Stimulated activated naive CD8-positive, alpha-beta T cell treated with anti-CD3 and anti-CD28 coated beads, Interleukin-15, amount 100 ng/mL, for 72 hours (primary cell): Measurements from ENCODE around the gene BICDL1.
"Not testable (repeated sequence)": the region's sequence is repeated elsewhere in the genome, so short reads cannot be mapped to it uniquely, and the experiment has no call there.

ENCODE experiments used
- ATAC-seq: fragments of 150-1000 bp; cut with Tn5 transposase; 2 replicates; pipeline ENCODE4 v1.10.0; 2021; ENCODE audit warnings: mild to moderate bottlenecking, moderate library complexity
- DNase-seq, 2 donors: peaks; one replicate each; pipeline ENCODE4 v3.0.0; 2021 to 2022
- H3K27ac Mint-ChIP-seq, 2 donors: one replicate each; pipeline ENCODE4 v1.8.0; 2022; ENCODE audit warnings: mild to moderate bottlenecking in 2 of 2, mixed read lengths in 2 of 2, moderate library complexity in 2 of 2
- H3K27me3 Mint-ChIP-seq: one replicate; pipeline ENCODE4 v1.8.0; 2022; ENCODE audit warnings: mixed read lengths
- H3K4me1 Mint-ChIP-seq: one replicate; pipeline ENCODE4 v1.8.0; 2022; ENCODE audit warnings: mild to moderate bottlenecking, mixed read lengths
- H3K4me3 Mint-ChIP-seq, 2 donors: one replicate each; pipeline ENCODE4 v1.8.0; 2022; ENCODE audit warnings: mild to moderate bottlenecking in 2 of 2, mixed read lengths in 2 of 2, moderate library complexity in 1 of 2
- H3K9me3 Mint-ChIP-seq, 2 donors: one replicate each; pipeline ENCODE4 v1.8.0; 2022; ENCODE audit warnings: mixed read lengths in 2 of 2

Gene BICDL1

DNA sequence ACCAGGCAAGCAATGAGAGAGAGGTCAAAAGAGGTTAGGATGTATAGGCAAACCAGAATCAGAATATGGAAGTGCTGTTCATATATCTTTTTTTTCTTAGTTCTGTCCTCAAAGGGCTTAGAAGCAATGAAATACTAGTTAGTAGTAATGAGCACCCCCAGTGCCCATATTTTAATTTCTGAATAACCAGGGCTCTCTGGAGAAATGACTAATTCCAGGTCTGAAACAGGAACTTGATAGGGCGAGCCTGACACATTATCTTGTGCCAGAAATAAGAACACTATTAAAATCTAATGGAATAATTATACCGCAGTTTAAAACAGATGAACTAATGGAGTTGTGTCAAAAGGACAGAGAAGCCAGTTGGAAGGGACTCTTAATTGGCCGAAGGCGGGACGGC is 30.9 kb downstream of the BICDL1 start:
- DNase-seq (no peak), ATAC-seq (no peak)
- no peak overlapping the region for H3K4me3 Mint-ChIP-seq
- H3K9me3 Mint-ChIP-seq: peaks cover 0 to 5% of the 10 kb centered on the region in 2 donors
- H3K27ac Mint-ChIP-seq: no peak overlapping the region
- peaks cover 45% of the 10 kb centered on the region for H3K4me1 Mint-ChIP-seq
- no peaks in the 10 kb centered on the region for H3K27me3 Mint-ChIP-seq

DNA sequence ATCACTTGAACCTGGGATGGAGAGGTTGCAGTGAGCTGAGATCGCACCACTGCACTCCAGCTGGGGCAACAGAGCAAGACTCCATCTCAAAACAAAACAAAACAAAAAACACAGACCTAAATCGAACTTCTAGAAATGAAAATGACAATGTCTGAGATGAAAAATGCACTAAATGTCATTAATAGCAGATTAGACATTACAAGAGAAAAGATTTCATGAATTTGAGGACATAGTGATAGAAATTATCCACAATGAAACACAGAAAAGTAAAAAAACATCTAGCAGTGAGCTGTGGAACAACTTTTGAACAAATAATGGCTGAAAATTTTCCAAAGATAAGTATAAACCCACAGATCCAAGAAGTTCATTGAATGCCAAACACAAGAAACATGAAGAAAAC is 35.2 kb downstream of the BICDL1 start:
- no peak for DNase-seq
- no peaks in the 10 kb centered on the region for H3K9me3 Mint-ChIP-seq
- ATAC-seq: no peak
- no peak overlapping the region for H3K4me3 Mint-ChIP-seq
- no peak overlapping the region for H3K27ac Mint-ChIP-seq
- peaks cover 7% of the 10 kb centered on the region for H3K4me1 Mint-ChIP-seq
- no peaks in the 10 kb centered on the region for H3K27me3 Mint-ChIP-seq

DNA sequence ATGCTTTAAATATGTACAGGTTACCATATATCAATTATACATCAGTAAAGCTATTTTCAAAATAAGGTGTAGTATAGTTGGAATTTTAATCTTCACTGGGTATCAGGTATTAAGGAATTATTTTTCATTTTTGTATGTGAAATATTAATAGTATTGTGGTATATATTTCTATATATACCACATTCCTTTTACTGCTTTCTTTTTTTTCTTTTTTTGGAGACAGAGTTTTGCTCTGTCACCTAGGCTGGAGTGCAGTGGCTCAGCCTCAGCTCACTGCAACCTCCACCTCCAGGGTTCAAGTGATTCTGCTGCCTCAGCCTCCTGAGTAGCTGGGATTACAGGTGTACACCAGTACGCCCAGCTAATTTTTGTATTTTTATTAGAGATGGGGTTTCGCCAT is 36.6 kb downstream of the BICDL1 start:
- no peak for DNase-seq
- H3K9me3 Mint-ChIP-seq: no peaks in the 10 kb centered on the region
- no peak for ATAC-seq
- no peak overlapping the region for H3K27ac Mint-ChIP-seq
- peaks cover under 1% of the 10 kb centered on the region for H3K4me1 Mint-ChIP-seq
- no peaks in the 10 kb centered on the region for H3K27me3 Mint-ChIP-seq
- H3K4me3 Mint-ChIP-seq: no peak overlapping the region

DNA sequence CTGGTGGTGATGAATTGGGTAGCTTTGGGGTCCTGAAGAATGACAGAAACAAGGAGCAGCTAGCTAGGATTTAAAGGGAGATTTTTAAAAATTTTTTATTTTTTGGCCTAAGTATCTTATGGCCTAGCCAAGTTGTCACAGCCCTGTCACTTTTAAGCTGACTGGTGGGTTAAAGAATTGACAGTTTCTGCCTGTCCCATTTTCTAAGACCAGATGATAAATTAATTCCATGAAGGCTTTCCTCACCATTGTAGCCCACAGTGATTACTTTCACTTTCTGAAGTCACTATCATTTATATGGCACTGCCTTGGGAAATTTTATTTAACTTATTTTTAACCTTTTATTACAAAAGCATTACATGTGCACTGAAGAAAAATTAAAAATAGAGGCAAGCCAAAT is 43.2 kb downstream of the BICDL1 start:
- Mint-ChIP-seq H3K4me3 (peak overlapping the region in 1 of 2 donors; percentile 36), H3K4me1 (peaks cover 17% of the 10 kb centered on the region), H3K27ac (peak overlapping the region in 1 of 2 donors; percentile 19), H3K27me3 (no peaks in the 10 kb centered on the region), H3K9me3 (no peaks in the 10 kb centered on the region)
- ATAC-seq: peak; percentile 63
- DNase-seq: no peak

DNA sequence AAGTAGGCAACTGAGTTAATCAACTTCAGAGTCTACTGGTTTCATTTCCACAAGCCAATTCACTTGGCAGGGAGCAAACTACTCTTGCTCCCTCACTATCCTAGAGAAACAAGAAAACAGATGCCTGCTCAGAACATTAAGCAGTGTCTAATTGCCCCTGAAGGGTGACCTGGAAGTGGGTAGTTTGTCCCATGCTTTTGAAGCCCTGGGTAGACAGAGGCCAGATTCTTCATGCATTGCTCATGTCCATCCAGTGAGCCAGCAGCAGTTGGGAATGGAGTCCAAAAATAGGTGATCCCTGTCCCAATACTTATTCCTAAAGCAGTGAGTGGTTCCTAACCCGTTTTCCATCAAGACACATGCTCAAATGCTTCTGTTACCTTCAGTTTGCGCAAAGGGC is 48.8 kb downstream of the BICDL1 start:
- ATAC-seq (no peak), DNase-seq (no peak)
- no peak overlapping the region for H3K4me3 Mint-ChIP-seq
- H3K27me3 Mint-ChIP-seq: no peaks in the 10 kb centered on the region
- no peak overlapping the region for H3K27ac Mint-ChIP-seq
- no peaks in the 10 kb centered on the region for H3K9me3 Mint-ChIP-seq
- peaks cover 26% of the 10 kb centered on the region for H3K4me1 Mint-ChIP-seq

DNA sequence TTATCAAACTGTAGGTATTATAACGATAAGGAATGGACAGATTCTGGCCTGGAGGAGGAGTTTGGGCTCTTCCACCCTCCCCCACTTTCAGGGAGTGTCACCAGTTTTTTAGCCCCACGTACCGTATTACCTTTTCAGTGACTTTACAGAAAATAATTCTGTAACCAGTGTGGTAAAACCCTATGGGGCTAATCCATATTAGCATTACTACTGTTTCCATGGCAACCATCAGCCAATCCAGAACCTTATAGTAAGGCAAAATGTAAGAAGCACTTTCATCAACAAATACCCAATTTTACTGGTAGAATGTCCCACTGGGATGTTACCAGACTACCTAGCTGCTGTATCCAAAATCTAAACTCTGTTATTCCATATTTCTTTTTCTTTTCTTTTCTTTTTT is 50.7 kb downstream of the BICDL1 start:
- DNase-seq (no peak), ATAC-seq (no peak)
- no peak overlapping the region for H3K4me3 Mint-ChIP-seq
- no peaks in the 10 kb centered on the region for H3K27me3 Mint-ChIP-seq
- H3K9me3 Mint-ChIP-seq: no peaks in the 10 kb centered on the region
- no peak overlapping the region for H3K27ac Mint-ChIP-seq
- H3K4me1 Mint-ChIP-seq: peaks cover 26% of the 10 kb centered on the region

DNA sequence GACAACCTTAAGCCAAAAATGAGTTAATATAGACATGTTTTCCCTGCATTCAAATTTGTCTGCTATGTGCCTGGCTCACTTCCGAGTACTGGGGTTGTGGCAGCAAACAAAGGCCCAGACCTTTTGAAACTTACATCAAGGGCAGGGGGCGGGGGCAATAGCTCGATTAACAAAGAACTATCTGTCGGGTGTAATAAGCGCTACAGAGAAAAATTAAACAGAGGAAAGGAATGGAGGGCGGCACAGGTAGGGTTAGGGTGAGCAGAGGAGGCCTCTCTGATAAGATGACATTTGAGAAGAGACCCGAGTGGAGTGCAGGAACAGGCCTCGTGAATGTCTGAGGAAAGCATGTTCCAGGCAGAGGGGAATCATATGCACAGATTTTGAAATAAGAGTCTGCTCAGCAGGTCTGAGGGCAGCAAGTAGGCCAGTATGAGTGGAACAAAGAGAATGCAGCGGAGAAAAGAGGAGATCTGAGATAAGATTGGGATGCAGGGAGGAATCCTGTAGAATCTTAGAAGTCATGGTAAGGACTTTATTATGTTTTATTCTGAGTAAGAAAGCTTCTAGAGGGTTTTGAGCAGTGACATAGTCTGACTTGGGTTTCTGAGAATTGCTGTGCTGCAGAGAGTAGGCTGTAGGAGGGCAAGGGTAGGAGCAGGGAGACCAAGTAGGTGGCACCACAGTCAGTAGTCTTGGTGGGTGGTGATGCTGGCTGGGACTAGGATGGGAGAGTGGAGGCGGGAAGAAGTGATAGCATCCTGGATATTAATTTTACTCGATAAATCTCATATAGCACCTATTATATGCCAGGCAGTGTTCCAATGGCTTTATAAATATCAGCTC is 52.6 kb downstream of the BICDL1 start:
- peak in 1 of 2 donors; percentile 13 for DNase-seq
- peak overlapping the region; percentile 52 to 86 for H3K27ac Mint-ChIP-seq
- ATAC-seq: peak; percentile 42
- no peaks in the 10 kb centered on the region for H3K27me3 Mint-ChIP-seq
- peaks cover 26% of the 10 kb centered on the region for H3K4me1 Mint-ChIP-seq
- no peaks in the 10 kb centered on the region for H3K9me3 Mint-ChIP-seq
- H3K4me3 Mint-ChIP-seq: peak overlapping the region; percentile 12 to 24

DNA sequence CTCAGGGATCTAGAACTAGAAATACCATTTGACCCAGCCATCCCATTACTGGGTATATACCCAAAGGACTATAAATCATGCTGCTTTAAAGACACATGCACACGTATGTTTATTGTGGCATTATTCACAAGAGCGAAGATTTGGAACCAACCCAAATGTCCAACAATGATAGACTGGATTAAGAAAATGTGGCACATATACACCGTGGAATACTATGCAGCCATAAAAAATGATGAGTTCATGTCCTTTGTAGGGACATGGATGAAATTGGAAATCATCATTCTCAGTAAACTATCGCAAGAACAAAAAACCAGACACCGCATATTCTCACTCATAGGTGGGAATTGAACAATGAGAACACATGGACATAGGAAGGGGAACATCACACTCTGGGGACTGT is 56.3 kb downstream of the BICDL1 start:
- H3K9me3 Mint-ChIP-seq, ATAC-seq, DNase-seq, H3K27me3 Mint-ChIP-seq, H3K4me3 Mint-ChIP-seq, H3K27ac Mint-ChIP-seq: not testable (repeated sequence)
- H3K4me1 Mint-ChIP-seq: peaks cover 41% of the 10 kb centered on the region

DNA sequence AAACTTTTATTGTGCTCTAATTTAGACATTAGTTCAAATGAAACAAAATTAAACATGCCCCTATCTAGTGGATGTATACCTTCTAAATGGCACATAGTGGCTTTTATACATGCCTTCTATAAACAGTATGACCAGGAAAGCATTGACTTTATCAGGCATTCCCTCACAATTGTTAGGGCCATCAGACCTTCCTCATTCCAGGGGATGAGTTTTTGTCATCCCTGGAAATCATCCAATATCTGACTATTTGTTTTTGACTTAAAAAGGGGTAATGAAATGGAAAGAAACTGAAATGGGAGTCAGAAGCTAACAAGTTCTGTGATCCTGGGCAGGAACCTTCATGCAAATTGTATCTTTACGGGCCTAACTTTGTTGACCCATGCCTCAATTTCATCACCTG is 58.0 kb downstream of the BICDL1 start:
- H3K4me1 Mint-ChIP-seq: peaks cover 30% of the 10 kb centered on the region
- DNase-seq (no peak), ATAC-seq (no peak)
- no peaks in the 10 kb centered on the region for H3K27me3 Mint-ChIP-seq
- peaks cover 0 to 6% of the 10 kb centered on the region in 2 donors for H3K9me3 Mint-ChIP-seq
- H3K4me3 Mint-ChIP-seq: no peak overlapping the region
- no peak overlapping the region for H3K27ac Mint-ChIP-seq

DNA sequence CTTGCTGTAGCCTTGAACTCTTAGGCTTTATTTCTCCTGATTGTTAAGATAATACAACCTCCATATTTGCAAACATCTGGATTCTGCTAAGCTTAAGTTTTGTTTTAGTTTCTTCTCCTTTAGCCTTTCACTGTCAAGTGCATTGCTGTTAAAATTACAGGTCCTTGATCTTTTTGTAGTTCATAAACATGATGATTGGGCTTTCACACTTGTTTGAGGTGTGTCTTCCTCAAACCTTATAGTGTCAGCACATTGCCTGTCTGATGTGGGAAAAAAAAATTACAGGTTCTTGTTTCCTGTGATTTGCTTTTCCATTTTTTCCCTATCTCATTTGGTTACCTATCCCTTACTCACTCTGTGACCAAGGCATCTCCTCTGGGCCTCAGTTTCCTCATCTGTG is 59.2 kb downstream of the BICDL1 start:
- H3K4me1 Mint-ChIP-seq: peaks cover 32% of the 10 kb centered on the region
- H3K4me3 Mint-ChIP-seq: no peak overlapping the region
- ATAC-seq: no peak
- DNase-seq: no peak
- no peak overlapping the region for H3K27ac Mint-ChIP-seq
- no peaks in the 10 kb centered on the region for H3K27me3 Mint-ChIP-seq
- H3K9me3 Mint-ChIP-seq: peaks cover 0 to 9% of the 10 kb centered on the region in 2 donors

DNA sequence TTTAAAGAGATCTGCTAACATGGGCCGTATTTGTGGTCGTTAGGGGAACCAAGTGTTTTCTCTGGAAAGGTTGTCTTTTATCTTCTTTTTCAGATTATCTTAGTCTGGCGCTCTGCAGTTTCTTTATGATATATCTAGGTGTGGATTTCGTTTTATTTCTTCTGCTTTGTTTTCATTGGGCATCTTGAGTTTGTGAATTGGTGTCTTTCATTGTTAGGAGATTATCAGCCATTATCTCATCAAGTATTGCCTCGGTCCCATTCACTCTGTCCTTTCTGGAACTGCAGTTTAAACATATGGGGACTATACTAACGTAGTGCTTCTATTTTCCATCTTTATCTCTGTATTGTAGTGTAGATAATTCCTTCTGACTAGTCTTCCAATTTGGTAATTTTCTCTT is 60.4 kb downstream of the BICDL1 start:
- Mint-ChIP-seq H3K27ac (no peak overlapping the region), H3K4me3 (no peak overlapping the region), H3K4me1 (peaks cover 32% of the 10 kb centered on the region), H3K9me3 (peaks cover 0 to 9% of the 10 kb centered on the region in 2 donors), H3K27me3 (no peaks in the 10 kb centered on the region)
- no peak for ATAC-seq
- DNase-seq: no peak

DNA sequence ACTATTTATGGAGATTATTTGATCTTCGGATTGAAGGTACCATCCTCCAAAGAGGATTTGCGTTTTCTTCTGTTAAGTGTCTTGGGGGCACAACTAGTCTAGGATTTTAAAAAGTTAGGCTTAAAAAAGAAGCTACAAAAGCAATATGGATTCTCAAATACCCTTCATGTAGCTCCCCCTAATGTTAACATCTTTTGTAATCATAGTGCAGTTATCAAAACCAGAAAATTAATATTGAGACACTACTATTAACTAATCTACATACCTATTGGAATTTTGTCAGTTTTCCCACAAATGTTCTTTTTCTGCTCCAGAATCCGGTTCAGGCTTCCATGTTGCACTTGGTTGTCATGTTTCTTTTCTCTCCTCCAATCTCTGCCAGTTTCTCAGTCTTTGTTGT is 62.5 kb downstream of the BICDL1 start:
- Mint-ChIP-seq H3K4me3 (no peak overlapping the region), H3K4me1 (peaks cover 32% of the 10 kb centered on the region), H3K27me3 (no peaks in the 10 kb centered on the region), H3K27ac (no peak overlapping the region), H3K9me3 (peaks cover 0 to 9% of the 10 kb centered on the region in 2 donors)
- ATAC-seq: no peak
- DNase-seq: no peak

DNA sequence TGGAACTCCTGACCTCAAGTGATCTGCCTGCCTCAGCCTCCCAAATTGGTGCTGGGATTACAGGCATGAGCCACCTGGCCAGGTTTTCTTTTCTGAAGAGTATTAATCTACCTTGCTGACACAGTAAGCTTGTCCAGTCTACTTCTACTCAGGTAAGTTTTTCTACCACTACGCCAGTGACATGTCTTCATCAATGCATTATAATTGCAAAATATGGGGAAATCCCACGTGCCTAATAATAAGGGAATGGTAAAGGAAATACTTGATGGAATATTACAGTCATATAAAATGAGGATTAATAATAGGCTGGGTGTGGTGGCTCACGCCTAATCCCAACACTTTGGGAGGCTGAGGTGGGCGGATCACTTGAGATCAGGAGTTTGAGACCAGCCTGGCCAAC is 65.3 kb downstream of the BICDL1 start:
- no peak for DNase-seq

DNA sequence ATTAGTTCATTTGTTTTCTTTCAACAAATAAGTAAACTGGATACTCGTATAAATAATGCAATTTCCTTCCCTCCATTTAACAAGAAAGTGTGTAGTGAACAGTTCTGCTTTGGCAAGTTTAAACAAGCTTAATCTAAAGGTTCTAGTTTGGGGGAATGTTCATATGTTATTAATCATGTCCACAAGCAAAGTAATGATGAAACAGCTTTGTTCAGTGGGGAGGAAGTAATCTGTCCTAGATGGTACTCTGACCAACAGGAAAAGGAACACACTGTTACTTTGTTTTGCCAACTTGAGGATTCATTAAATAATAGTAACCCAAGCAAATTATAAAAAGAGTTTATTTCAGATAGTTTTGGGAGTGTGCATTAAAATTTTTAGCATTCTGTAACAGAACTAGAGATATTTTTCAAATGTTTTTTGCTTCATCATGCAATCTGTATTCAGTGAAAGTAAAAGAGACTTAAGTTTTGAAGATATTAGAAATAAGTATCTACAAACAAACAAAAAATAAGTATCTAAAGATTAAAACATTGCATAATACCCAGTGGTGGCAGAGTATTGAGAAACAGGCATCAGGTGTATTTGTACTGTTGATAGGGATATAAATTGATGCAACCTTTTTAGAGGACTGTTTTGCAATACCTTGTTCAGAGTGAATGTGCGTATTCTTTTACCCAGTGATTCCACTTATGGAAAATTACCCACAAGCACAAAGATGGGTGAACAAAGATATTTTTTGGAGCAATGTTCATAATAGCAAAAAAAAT is 66.4 kb downstream of the BICDL1 start:
- Mint-ChIP-seq H3K9me3 (peaks cover 0 to 9% of the 10 kb centered on the region in 2 donors), H3K4me3 (no peak overlapping the region), H3K27me3 (no peaks in the 10 kb centered on the region), H3K4me1 (peaks cover 17% of the 10 kb centered on the region), H3K27ac (no peak overlapping the region)
- DNase-seq (no peak), ATAC-seq (no peak)

More for the DNA sequence above, 65.3 kb downstream of the BICDL1 start:
- Mint-ChIP-seq H3K4me3 (no peak overlapping the region), H3K9me3 (peaks cover 0 to 9% of the 10 kb centered on the region in 2 donors), H3K27ac (no peak overlapping the region), H3K4me1 (peaks cover 14% of the 10 kb centered on the region), H3K27me3 (no peaks in the 10 kb centered on the region)
- no peak for ATAC-seq

DNA sequence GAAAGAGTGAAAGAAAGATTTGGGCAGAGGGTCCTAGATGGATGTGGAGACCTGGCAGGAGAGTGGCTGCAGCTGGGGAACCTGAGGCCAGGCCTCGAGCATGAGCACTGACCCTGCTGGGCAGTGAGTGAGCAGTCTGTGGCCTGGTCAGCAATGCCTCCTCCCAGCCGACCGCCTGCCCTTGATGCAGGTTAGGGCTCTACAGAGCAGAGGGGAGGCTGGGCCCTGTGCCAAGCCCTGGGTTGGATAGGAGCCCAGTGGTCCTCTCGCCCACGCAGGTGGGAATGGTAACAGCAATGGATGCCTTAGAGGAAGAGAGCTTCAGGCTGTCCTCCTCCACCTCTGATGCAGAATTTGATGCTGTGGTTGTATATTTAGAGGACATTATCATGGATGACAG is 67.7 kb downstream of the BICDL1 start:
- H3K27ac Mint-ChIP-seq: no peak overlapping the region

DNA sequence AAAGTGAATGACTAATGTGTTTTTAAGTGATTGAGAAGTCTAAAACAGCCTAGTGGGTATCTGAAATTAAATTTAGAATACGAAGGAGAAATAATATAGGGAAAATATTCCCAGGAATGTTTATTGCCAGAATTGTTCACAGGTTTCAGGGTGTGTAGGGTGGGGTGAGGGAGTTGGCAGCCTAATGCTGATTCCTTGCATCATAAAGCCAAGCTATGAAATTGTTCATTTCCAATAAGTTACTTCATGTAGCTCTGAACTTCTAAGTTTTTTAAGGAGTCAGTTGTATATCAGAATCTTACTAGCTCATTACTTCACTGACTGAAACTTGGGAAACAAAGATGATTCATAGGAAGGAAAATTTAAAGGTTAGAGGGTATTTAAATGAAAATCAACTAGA is 71.2 kb downstream of the BICDL1 start:
- Mint-ChIP-seq H3K27ac (no peak overlapping the region), H3K9me3 (no peaks in the 10 kb centered on the region), H3K4me1 (peaks cover 20% of the 10 kb centered on the region), H3K4me3 (no peak overlapping the region), H3K27me3 (no peaks in the 10 kb centered on the region)
- DNase-seq (no peak), ATAC-seq (no peak)

More for the DNA sequence above, 67.7 kb downstream of the BICDL1 start:
- DNase-seq (no peak), ATAC-seq (no peak)
- Mint-ChIP-seq H3K4me1 (peaks cover 15% of the 10 kb centered on the region), H3K9me3 (peaks cover 0 to 6% of the 10 kb centered on the region in 2 donors), H3K27me3 (no peaks in the 10 kb centered on the region), H3K4me3 (no peak overlapping the region)
